ENCODE data around the gene LRP1-AS.

- TF ChIP-seq CTCF (IDR thresholded peaks at IDR 0.05) (no peak), POLR2A (IDR thresholded peaks at IDR 0.05; ENCODE audit: low read depth) (no peak)
Measured at GRCh38 chr12:57190821-57191220, 43.4 kb upstream of the LRP1-AS start.
